GM19452 (cell line): ENCODE measurements around the gene LMX1A.

ENCODE experiments used
- ATAC-seq: cut with Tn5 transposase; IDR thresholded peaks from one replicate; pipeline ENCODE4 v1.9.1; 2021; ENCODE audit not compliant: unreplicated experiment

Gene LMX1A

DNA sequence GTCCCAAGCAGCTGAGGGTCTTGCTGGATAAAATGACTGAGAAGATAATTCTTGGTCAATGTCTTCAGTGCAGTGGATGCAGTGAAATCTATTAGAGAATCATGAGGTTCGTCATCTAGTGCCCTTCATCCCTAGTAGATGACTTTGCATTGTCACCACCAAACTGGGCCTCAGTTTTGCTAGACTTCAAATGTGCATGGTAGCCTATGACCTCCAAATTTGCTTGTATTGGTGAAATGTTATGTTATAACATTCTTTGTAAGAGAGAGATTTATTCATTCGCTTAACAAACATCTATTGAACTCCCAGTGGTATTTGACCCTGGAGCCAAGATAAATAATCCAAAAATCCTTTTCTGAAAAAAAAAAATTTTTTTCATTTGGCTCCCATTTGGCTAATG lies 183.8 kb downstream of the LMX1A start:
- ATAC-seq, result no peak

DNA sequence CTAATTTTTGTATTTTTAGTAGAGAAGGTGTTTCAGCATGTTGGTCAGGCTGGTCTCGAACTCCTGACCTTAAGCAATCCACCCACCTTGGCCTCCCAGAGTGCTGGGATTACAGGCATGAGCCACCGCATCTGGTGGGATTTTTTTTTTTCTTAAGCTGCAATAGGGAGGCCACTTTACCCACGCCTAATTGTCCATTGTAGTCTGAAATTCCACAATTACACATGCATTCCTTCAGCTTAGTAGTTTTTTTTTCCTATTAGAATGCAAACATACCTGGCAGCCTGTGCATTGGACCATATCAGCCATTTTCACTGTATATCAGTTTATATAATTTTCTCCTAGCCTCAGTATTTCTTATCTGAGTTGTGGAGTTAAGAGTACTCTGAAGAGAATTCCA lies 186.8 kb downstream of the LMX1A start:
- ATAC-seq, result no peak

- no peak for ATAC-seq
Measured at GRCh38 chr1:165169028-165169427, 187.5 kb downstream of the LMX1A start.

- ATAC-seq, result no peak
Measured at GRCh38 chr1:165168467-165168866, 188.0 kb downstream of the LMX1A start.

DNA sequence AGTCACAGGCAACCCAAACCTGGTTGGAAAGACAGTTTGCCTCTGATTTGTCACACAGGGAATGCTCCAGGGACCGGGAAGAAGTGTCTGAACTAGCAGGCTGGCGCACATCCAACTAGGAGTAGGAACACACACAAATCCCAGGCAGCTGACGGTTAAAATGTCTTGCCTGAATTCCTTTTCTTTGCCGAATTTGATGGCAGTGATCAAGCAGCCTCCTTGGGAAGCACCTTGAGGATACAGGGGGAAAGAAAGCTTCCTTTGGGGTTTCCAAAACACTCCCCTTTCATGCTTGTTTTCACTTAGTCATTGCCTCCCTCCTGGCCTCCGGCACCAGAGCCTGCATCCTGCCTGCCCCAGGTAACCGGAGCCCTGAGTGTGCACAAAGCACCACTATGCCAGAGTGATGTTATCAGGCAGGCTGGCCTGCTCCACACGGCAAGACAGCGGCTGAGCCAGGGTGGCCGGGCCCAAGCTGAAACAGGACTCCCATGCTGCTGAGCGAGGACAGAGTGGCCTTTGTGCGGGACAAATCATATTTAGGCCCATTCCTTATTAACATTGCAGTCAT lies 193.8 kb downstream of the LMX1A start:
- no peak for ATAC-seq

DNA sequence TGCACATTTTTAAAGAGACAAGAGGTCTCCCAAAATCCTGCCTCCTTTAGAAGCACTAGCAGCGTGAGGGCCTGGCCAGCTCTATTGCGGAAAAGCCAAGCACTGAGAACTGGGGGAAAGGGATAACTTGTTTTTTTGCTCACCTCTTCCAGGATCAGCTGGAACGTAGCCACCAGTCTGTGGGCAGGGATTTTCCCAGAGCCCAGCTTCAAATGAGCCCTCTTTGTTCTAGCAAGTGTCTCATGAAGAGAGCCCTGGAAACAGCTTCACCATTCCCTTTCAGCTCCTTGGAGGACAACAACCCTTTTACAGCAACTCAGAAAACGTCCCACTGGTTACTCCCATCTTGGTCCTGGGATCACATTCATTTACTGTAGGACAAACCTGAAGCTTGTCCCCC lies 195.4 kb downstream of the LMX1A start:
- ATAC-seq, result no peak

GRCh38 chr1:165153182-165153581 lies 203.3 kb downstream of the LMX1A start:
- ATAC-seq, result no peak

DNA sequence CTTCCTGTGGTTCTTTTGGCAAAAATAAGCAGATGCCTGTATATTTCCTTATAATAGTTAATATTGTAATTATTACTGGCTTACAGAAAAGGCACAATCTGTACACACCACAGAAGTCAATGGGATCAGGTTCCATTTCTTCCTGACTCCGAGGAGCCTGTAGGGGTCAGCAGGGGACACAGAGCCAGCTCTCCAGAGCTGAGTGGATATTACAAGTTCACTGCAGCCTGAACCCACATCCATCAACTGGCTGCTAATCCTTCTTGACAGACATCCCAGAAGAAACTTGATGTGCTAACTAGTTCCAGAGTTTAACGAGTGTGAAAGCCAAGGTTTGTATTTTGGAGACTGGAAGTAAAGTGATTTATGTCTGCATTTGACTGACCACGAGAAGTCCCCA lies 203.8 kb downstream of the LMX1A start:
- no peak for ATAC-seq

DNA sequence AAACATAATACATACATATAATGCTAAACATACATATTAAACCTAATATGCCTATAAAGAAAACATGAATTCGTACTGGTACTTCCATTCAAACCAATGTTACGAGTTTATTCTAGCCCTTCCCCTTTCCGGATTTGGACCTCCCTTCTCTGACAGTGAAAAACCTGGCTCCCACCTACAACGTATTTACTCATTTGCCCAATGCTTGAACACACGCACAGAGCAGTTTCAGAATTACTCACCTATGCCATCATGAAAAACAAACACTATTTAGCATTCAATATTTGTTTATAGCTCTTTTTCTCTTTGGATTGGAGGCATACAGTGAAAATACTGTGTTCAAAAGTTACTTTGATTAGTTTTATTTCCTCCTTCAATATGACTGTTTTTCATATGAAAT lies 204.4 kb downstream of the LMX1A start:
- ATAC-seq, result no peak
